ENCODE results near the gene PRKAR1B. TPM values are rescaled to one million over a fixed set of nuclear protein-coding genes. Genes with fewer than 3 reads are reported as not detected.

The PRKAR1B gene
- polyA plus RNA-seq, 3 donors: 38.9 to 42.7 (median 39.9) TPM

- DNase-seq: no peak
Observed at GRCh38 chr7:591856-592628, 135.0 kb downstream of the PRKAR1B start.

DNA sequence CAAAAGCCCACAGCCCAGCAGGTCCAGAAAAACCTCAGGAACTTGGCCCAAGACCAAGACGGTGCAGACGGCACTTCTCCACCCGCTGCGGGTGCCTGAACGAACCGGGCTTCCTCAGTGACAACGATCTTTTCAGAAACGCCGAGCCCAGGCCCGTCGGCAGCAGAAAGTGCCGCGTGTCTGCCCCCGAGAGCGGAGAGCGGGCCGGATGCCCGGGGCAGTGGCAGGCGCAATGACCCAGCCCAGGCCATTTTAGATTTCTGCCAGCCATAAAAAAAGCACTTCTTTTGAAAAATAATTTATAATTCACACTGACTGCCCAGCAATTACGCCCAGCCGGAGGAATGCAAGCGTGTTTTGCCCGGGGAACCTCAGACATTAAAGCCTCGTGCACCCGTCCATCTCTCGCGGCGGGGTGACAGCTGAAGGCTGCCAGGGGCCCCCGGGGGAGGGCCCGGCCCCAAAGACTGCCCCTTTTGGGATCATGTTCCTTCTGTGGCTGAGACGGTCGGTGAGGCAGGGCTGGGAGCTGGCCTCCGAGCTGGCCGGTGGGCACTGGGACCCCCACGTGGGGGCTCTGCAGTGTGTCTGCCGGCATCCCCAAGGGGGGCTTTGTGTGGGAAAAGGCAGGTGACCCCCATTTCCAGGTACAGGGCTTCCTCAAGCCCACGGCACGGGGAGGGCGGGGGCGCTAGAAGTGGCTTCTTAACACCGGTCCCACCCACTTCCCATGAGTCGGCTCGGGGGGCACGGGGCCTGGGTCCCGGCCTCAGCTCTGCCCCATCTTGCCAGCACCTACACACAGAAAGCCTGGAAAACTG is 136.1 kb downstream of the PRKAR1B start:
- no peak for DNase-seq

DNA sequence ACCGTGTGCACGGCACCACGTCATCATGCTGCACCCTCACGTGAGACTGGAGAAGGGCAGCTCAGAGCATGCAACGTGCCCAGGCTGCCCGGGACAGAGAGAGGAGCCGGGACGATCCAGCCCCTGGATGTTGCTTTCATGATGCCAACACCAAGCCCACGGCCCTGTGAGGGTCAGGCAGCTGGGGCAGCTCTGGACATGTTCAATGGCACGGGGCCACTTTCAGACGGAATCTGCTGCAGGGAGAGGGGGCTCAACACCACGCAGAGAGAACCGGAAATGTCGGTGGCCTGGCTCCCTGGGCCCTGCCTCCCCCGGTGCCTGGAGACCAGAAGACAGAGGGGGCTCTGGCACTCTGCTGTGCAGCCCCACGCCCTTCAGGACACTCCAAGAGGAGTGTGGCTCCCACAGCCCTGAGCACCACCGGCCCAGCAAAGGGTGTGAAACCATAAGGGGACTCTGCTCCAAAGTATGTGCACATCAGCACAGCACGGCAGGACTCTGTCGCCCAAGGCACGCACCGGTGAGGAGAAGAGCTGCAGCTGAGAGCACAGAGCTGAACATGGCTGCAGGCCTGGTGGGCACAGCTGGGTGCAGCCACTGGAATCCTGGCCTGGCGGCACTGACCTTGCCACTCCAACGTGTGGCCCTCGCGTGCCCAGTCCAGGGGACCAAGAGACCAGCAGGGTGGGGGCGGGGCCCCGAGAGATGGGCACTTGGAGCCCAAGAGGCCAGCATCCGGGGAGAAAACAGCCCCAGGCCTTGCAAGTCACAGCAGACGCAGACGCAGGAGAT is 137.1 kb downstream of the PRKAR1B start:
- no peak for DNase-seq

DNA sequence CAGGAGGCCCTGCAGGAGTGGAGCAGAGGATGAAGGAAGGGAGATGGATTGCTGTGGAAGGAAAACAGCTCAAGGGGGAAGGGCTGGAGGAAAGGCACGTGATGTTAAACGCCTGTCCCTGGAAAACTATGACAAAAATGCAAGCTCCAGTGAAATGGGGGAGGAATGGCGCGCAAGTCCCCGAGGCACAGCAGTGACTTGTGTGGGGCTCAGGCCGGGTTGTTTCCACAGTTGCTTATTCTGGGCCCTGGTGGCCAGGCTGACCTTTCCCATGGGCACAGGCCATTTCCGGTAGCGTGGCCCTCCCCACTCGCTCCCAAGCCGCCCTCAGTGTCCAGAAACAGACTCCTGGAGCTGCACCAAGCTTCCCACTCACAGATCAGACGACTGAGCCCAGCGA is 139.3 kb downstream of the PRKAR1B start:
- DNase-seq: no peak

DNA sequence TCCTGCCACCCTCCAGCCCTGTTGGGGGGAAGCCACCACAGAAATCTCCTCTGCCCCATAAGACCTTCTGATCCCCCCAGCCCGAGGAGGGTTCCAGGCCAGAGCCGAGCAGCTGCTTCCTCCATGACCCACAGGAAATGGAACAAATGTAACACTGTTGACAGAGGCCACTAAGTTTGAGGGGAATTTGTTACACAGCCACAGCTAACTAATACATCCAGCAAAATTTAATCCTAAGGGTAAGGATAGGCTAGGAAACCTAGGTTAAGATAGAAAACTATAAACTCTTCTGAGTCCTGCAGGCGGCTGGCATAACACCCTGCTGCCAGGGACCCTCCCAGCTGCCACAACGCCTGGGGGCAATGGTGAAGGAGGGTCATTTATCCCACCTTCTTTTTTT is 140.6 kb downstream of the PRKAR1B start:
- no peak for DNase-seq

DNA sequence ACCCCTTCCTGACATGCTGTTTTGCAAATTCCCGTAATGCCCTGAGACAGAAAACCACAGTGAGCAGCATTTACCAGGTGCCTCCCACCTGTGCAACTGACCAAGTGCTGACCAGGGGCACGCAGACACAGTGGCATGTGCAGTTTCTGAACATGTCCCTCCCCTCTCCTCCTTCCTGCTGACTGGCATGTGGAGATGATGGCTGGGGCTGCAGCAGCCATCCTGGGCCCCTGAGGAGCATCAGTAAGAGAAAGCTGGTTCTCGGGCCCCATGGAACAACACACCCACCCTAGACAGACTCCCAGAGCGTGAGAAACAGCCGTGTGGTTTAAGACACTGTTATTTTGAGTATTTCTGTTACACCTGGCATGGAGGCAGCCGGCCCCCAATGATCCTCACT is 141.2 kb downstream of the PRKAR1B start:
- no peak for DNase-seq

DNA sequence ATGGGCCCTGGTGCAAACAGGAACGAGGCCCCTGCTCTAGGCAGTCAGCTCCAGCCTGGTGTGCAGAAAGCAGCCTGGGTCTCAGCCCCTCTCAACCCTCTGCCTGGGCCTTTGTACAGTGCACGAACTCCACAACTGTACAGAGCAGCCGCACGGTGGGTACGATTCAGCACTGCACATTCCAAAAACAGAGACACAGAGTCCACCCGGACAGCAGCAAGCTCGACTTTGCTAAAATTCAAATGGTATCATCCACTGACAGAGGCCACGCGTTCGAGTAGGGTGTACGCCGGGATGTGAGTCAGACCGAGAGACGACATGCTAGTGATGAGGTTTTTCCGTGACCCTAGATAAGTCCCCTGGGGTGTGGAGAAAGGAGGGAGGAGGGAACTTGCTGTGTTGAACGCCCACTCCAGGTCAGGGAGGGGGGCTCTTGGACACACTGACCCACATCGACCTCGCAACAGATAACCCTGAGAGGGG is 141.8 kb downstream of the PRKAR1B start:
- DNase-seq: no peak

GRCh38 chr7:584820-585219 is 142.3 kb downstream of the PRKAR1B start:
- DNase-seq: no peak

GRCh38 chr7:584122-584465 is 143.0 kb downstream of the PRKAR1B start:
- DNase-seq: no peak

GRCh38 chr7:583410-584121 is 143.5 kb downstream of the PRKAR1B start:
- no peak for DNase-seq

GRCh38 chr7:582931-583330 is 144.2 kb downstream of the PRKAR1B start:
- no peak for DNase-seq

- DNase-seq: no peak
Observed at GRCh38 chr7:582081-582835, 144.8 kb downstream of the PRKAR1B start.

- DNase-seq: no peak
Observed at GRCh38 chr7:578386-578785, 148.7 kb downstream of the PRKAR1B start.

DNA sequence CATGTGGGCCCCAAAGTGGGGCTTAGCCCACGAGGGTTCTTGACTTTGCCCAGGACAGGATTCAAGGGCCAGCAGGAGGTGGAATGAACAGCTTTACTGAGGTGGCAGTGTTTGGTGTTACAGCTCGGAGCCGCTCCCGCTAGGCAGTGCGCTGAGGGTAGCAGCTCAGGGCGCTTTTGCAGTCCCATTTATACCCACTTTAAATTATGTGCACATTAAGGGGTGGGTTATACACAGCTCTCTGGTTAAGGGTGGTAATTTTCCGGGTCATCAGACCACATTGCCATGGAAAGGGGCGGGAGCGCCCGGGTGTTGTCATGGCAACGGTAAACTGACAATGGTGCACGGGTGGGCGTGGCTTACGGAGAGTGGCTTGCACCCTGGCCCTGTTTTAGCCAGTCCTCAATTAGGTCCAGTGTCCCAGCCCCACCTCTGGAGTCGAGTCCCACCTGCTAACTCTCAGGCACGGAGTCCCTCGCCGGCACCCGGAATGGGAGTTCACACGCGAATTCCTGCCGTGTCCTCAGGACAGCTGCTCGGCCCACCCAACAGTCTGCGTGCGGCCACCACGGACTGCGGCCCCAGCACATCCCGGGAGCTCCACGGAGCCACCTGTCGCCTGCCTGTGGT is 149.2 kb downstream of the PRKAR1B start:
- DNase-seq: no peak

- DNase-seq: no peak
Observed at GRCh38 chr7:577278-577665, 149.8 kb downstream of the PRKAR1B start.

GRCh38 chr7:576524-577277 is 150.4 kb downstream of the PRKAR1B start:
- no peak for DNase-seq

- DNase-seq: no peak
Observed at GRCh38 chr7:575425-576366, 151.4 kb downstream of the PRKAR1B start.

- DNase-seq: no peak
Observed at GRCh38 chr7:574661-575395, 152.3 kb downstream of the PRKAR1B start.

All from renal pelvis (tissue), 4 donors.